GM21529 (cell line): ENCODE measurements around the gene CXCR6.

ENCODE experiments used
- ATAC-seq: cut with Tn5 transposase; IDR thresholded peaks from one replicate; pipeline ENCODE4 v1.9.1; 2021; ENCODE audit not compliant: unreplicated experiment

CXCR6 gene

GRCh38 chr3:45943207-45943846, at the start of gene CXCR6:
Gene CXCR6 (plus strand): TSS chr3:45943464. CDS start chr3:45946482, 3,018 bp downstream.
- no peak for ATAC-seq

GRCh38 chr3:45894015-45894414, 49.2 kb upstream of the CXCR6 start:
- ATAC-seq = no peak

- ATAC-seq = no peak
These were observed 47.4 kb upstream of the CXCR6 start for GRCh38 chr3:45895686-45896468.

GRCh38 chr3:45896956-45897355, 46.3 kb upstream of the CXCR6 start:
- ATAC-seq = no peak

- ATAC-seq = no peak
These were observed 38.3 kb upstream of the CXCR6 start for GRCh38 chr3:45904931-45905330.

GRCh38 chr3:45905755-45906154, 37.5 kb upstream of the CXCR6 start:
- ATAC-seq = no peak

GRCh38 chr3:45906681-45907407, 36.4 kb upstream of the CXCR6 start:
- ATAC-seq = no peak

- no peak for ATAC-seq
These were observed 35.2 kb upstream of the CXCR6 start for GRCh38 chr3:45907769-45908705.

GRCh38 chr3:45908761-45909160, 34.5 kb upstream of the CXCR6 start:
- no peak for ATAC-seq

- ATAC-seq = no peak
These were observed 33.7 kb upstream of the CXCR6 start for GRCh38 chr3:45909542-45909941.

- ATAC-seq = no peak
These were observed 32.4 kb upstream of the CXCR6 start for GRCh38 chr3:45910892-45911291.

GRCh38 chr3:45911511-45912226, 31.6 kb upstream of the CXCR6 start:
- ATAC-seq = no peak

GRCh38 chr3:45912435-45912834, 30.8 kb upstream of the CXCR6 start:
- no peak for ATAC-seq

- no peak for ATAC-seq
These were observed 28.8 kb upstream of the CXCR6 start for GRCh38 chr3:45914362-45915058.

- no peak for ATAC-seq
These were observed 28.2 kb upstream of the CXCR6 start for GRCh38 chr3:45915059-45915439.

GRCh38 chr3:45915518-45916231, 27.6 kb upstream of the CXCR6 start:
- ATAC-seq = peak; percentile 93

GRCh38 chr3:45917146-45917898, 25.9 kb upstream of the CXCR6 start:
- no peak for ATAC-seq
